ENCODE results near the gene YIPF2. TPM values are rescaled to one million over a fixed set of nuclear protein-coding genes. Genes with fewer than 3 reads are reported as not detected.

The YIPF2 gene
- total RNA-seq, 2 donors from 2014 or later, result 23.4 to 34.3 TPM

GRCh38 chr19:10898633-10899032, 29.8 kb downstream of the YIPF2 start:
- DNase-seq (ENCODE audit: low spot score), result no peak
- TF ChIP-seq CTCF (IDR thresholded peaks at IDR 0.05), result no peak
- Histone ChIP-seq H3K36me3 (no peaks in the 10 kb centered on the region), H3K4me3 (no peak overlapping the region), H3K27ac (peak overlapping the region in 1 of 2 donors; percentile 1), H3K4me1 (peaks cover 0 to 30% of the 10 kb centered on the region in 2 donors), H3K27me3 (no peaks in the 10 kb centered on the region), H3K9me3 (peaks cover 0 to 8% of the 10 kb centered on the region in 2 donors)

GRCh38 chr19:10896851-10897526, 31.4 kb downstream of the YIPF2 start:
- DNase-seq (ENCODE audit: low spot score), result no peak
- H3K4me3 ChIP-seq, result no peak overlapping the region
- H3K27me3 ChIP-seq, result no peaks in the 10 kb centered on the region
- peaks cover 0 to 47% of the 10 kb centered on the region in 2 donors for H3K4me1 ChIP-seq
- no peaks in the 10 kb centered on the region for H3K36me3 ChIP-seq
- no peak overlapping the region for H3K27ac ChIP-seq
- TF ChIP-seq CTCF (IDR thresholded peaks at IDR 0.05), result no peak
- no peaks in the 10 kb centered on the region for H3K9me3 ChIP-seq

DNA sequence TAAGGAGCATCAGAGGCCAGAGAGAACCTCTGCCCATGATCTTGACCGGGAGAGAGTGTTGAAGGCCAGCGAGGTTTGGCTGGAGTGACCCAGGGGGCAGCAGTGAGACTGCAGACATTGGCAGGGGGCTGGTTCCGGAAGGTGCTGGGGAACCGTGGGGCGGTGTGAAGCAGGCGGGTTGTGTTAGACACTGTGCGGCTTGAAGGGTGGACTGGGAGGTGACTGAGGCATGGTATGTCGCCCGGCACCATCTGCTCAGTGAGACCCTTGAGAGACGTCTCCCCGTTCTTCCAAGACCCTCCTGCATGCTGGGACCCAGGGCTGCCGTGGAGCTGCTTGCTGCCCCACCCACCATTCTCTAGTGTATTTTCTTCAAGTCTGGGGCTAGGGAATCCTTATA, 32.5 kb downstream of the YIPF2 start:
- DNase-seq (ENCODE audit: low spot score), result no peak
- Histone ChIP-seq H3K27me3 (no peaks in the 10 kb centered on the region), H3K27ac (no peak overlapping the region), H3K4me3 (no peak overlapping the region), H3K36me3 (no peaks in the 10 kb centered on the region), H3K9me3 (no peaks in the 10 kb centered on the region), H3K4me1 (peaks cover 0 to 58% of the 10 kb centered on the region in 2 donors)
- TF ChIP-seq CTCF (IDR thresholded peaks at IDR 0.05), result no peak

GRCh38 chr19:10895363-10895762, 33.1 kb downstream of the YIPF2 start:
- Histone ChIP-seq H3K9me3 (no peaks in the 10 kb centered on the region), H3K27ac (no peak overlapping the region), H3K4me3 (no peak overlapping the region), H3K4me1 (peaks cover 0 to 61% of the 10 kb centered on the region in 2 donors), H3K36me3 (no peaks in the 10 kb centered on the region), H3K27me3 (no peaks in the 10 kb centered on the region)
- DNase-seq (ENCODE audit: low spot score), result no peak
- TF ChIP-seq CTCF (IDR thresholded peaks at IDR 0.05), result no peak

- no peak for TF ChIP-seq CTCF (IDR thresholded peaks at IDR 0.05)
- no peaks in the 10 kb centered on the region for H3K9me3 ChIP-seq
- no peaks in the 10 kb centered on the region for H3K36me3 ChIP-seq
- H3K4me3 ChIP-seq, result no peak overlapping the region
- no peaks in the 10 kb centered on the region for H3K27me3 ChIP-seq
- peaks cover 0 to 61% of the 10 kb centered on the region in 2 donors for H3K4me1 ChIP-seq
- no peak for DNase-seq (ENCODE audit: low spot score)
- H3K27ac ChIP-seq, result no peak overlapping the region
Measured at GRCh38 chr19:10894911-10895213, 33.6 kb downstream of the YIPF2 start.

GRCh38 chr19:10892256-10892655, 36.2 kb downstream of the YIPF2 start:
- Histone ChIP-seq H3K27ac (no peak overlapping the region), H3K9me3 (no peaks in the 10 kb centered on the region), H3K4me1 (peaks cover 0 to 65% of the 10 kb centered on the region in 2 donors), H3K4me3 (no peak overlapping the region), H3K36me3 (no peaks in the 10 kb centered on the region), H3K27me3 (no peaks in the 10 kb centered on the region)
- no peak for DNase-seq (ENCODE audit: low spot score)
- TF ChIP-seq CTCF (IDR thresholded peaks at IDR 0.05), result no peak

Data from right atrium auricular region (tissue), 2 donors.